ENCODE results near the gene EML1. TPM values are rescaled to one million over a fixed set of nuclear protein-coding genes. Genes with fewer than 3 reads are reported as not detected.

EML1 gene
- polyA plus RNA-seq, 1 donor from 2014 or later: 21.7 TPM

DNA sequence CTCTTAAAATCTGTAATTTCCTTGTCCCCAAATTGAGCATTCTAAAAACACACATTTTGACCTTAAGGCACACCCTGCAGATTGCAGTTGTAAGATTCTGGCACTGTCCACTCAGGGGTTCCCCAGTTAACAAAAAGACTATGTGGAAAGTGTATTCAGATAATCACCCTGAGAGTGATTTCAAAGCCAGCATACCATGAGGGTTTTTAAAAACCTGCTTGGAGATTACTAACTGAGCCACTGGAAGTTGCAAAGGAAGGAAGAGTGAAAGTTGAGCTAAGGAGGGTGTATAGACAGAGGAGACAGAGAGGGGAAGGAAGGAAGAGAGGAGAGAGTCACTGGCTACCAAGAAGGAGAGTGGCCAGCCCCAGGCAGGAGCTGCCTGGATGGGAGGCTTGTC, 82.6 kb downstream of the EML1 start:
- Histone ChIP-seq H3K27ac (ENCODE audit: low read length) (no peak overlapping the region), H4K20me1 (ENCODE audit: insufficient read depth) (no peaks in the 10 kb centered on the region), H3K4me2 (ENCODE audit: low read length) (no peak overlapping the region), H3K4me3 (ENCODE audit: low read length) (no peak overlapping the region), H3K9me2 (ENCODE audit: insufficient read depth, low read length) (no peaks in the 10 kb centered on the region), H3F3A (ENCODE audit: insufficient read depth, low read length, poor library complexity, severe bottlenecking) (no peaks in the 10 kb centered on the region), H3K9ac (ENCODE audit: low read length) (no peak overlapping the region), H3K36me3 (ENCODE audit: insufficient read depth, low read length) (no peaks in the 10 kb centered on the region), H3K9me3 (ENCODE audit: low read length) (no peaks in the 10 kb centered on the region), H3K79me2 (replicated peaks; ENCODE audit: insufficient read depth, low read length) (no peaks in the 10 kb centered on the region), H3K27me3 (ENCODE audit: insufficient read depth, low read depth, low read length) (no peaks in the 10 kb centered on the region), H2AFZ (ENCODE audit: low read depth, low read length) (no peak overlapping the region)
- TF ChIP-seq EZH2 (IDR thresholded peaks at IDR 0.05; ENCODE audit: borderline replicate concordance, insufficient read depth, low read length, poor library complexity, severe bottlenecking) (no peak), RAD21 (conservative IDR thresholded peaks at IDR 0.05) (no peak), CTCF (IDR thresholded peaks at IDR 0.05; ENCODE audit: poor library complexity, severe bottlenecking) (no peak)

DNA sequence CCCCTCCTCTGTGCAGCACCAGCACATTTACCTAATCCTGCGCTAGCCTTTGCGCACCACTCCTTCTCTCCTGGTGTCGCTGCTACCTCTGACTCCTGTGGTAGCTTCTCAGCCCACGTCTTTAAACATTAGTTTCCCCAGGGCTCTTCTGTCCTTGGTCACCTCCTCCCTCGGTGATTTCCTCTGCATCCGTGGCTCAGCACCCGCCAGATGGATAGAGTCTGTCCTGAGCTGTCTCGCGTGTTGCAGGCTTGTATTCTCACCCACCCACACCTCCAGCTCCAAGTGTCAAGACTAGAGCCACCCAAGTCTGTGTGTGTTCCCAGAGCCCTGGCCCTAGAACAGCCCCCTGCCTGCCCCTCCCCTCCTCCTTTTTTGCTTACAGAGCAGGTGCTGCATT, 83.2 kb downstream of the EML1 start:
- H3F3A ChIP-seq (ENCODE audit: insufficient read depth, low read length, poor library complexity, severe bottlenecking): no peaks in the 10 kb centered on the region
- no peak overlapping the region for H2AFZ ChIP-seq (ENCODE audit: low read depth, low read length)
- H3K27ac ChIP-seq (ENCODE audit: low read length): no peak overlapping the region
- no peaks in the 10 kb centered on the region for H3K9me2 ChIP-seq (ENCODE audit: insufficient read depth, low read length)
- no peak overlapping the region for H3K4me3 ChIP-seq (ENCODE audit: low read length)
- no peaks in the 10 kb centered on the region for H4K20me1 ChIP-seq (ENCODE audit: insufficient read depth)
- H3K4me2 ChIP-seq (ENCODE audit: low read length): no peak overlapping the region
- no peaks in the 10 kb centered on the region for H3K79me2 ChIP-seq (replicated peaks; ENCODE audit: insufficient read depth, low read length)
- no peaks in the 10 kb centered on the region for H3K9me3 ChIP-seq (ENCODE audit: low read length)
- TF ChIP-seq RAD21 (conservative IDR thresholded peaks at IDR 0.05): no peak
- no peak for TF ChIP-seq EZH2 (IDR thresholded peaks at IDR 0.05; ENCODE audit: borderline replicate concordance, insufficient read depth, low read length, poor library complexity, severe bottlenecking)
- no peak for TF ChIP-seq TAF1 (IDR thresholded peaks at IDR 0.05; ENCODE audit: low read depth)
- no peak for TF ChIP-seq EP300 (conservative IDR thresholded peaks at IDR 0.05; ENCODE audit: poor library complexity, severe bottlenecking)
- H3K9ac ChIP-seq (ENCODE audit: low read length): no peak overlapping the region
- no peaks in the 10 kb centered on the region for H3K36me3 ChIP-seq (ENCODE audit: insufficient read depth, low read length)
- no peaks in the 10 kb centered on the region for H3K27me3 ChIP-seq (ENCODE audit: insufficient read depth, low read depth, low read length)

GRCh38 chr14:99878563-99878962, 85.3 kb downstream of the EML1 start:
- Histone ChIP-seq H3F3A (ENCODE audit: insufficient read depth, low read length, poor library complexity, severe bottlenecking) (no peaks in the 10 kb centered on the region), H3K27me3 (ENCODE audit: insufficient read depth, low read depth, low read length) (no peaks in the 10 kb centered on the region), H3K36me3 (ENCODE audit: insufficient read depth, low read length) (no peaks in the 10 kb centered on the region), H3K4me2 (ENCODE audit: low read length) (no peak overlapping the region), H3K9ac (ENCODE audit: low read length) (no peak overlapping the region), H3K4me3 (ENCODE audit: low read length) (no peak overlapping the region), H3K27ac (ENCODE audit: low read length) (no peak overlapping the region), H3K9me2 (ENCODE audit: insufficient read depth, low read length) (no peaks in the 10 kb centered on the region), H2AFZ (ENCODE audit: low read depth, low read length) (no peak overlapping the region), H3K79me2 (replicated peaks; ENCODE audit: insufficient read depth, low read length) (no peaks in the 10 kb centered on the region), H3K9me3 (ENCODE audit: low read length) (no peaks in the 10 kb centered on the region), H4K20me1 (ENCODE audit: insufficient read depth) (no peaks in the 10 kb centered on the region)
- TF ChIP-seq POLR2AphosphoS5 (IDR thresholded peaks at IDR 0.05) (no peak), RAD21 (conservative IDR thresholded peaks at IDR 0.05) (no peak), EP300 (conservative IDR thresholded peaks at IDR 0.05; ENCODE audit: poor library complexity, severe bottlenecking) (no peak), SMC3 (conservative IDR thresholded peaks at IDR 0.05; ENCODE audit: poor library complexity) (no peak), CTCF (IDR thresholded peaks at IDR 0.05; ENCODE audit: poor library complexity, severe bottlenecking) (no peak), EZH2 (IDR thresholded peaks at IDR 0.05; ENCODE audit: borderline replicate concordance, insufficient read depth, low read length, poor library complexity, severe bottlenecking) (no peak), MXI1 (conservative IDR thresholded peaks at IDR 0.05; ENCODE audit: poor library complexity, severe bottlenecking) (no peak), REST (IDR thresholded peaks at IDR 0.05; ENCODE audit: borderline replicate concordance) (no peak)

All from neural cell (in vitro differentiated cells).